NCI-H2171 (cell line): Measurements from ENCODE around the gene PARN.
"Not testable (repeated sequence)": the region's sequence is repeated elsewhere in the genome, so short reads cannot be mapped to it uniquely, and the experiment has no call there.

Experiments
- DNase-seq: peaks from one replicate; lab custom pipeline; 2025; lab: John Stamatoyannopoulos, UW

The PARN gene

DNA sequence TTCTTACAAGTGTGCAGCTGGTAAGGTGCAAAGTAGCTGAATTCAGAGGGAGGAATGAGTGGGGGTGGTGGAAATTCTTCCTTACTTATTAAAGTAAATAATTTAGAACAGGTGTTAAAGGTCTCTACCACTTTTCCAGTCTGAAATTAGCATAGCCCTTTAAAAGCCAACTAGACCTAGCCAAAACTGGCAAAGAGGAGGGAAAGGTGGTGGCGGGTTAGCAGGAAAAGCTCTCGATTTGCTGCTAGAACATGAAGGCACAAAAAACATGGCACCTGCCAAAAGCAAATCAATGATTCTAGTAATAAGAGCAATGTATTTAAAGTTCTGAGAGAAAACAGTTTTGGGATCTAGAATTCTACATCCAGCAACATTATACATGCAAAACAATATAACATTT, 157.7 kb downstream of the PARN start:
- DNase-seq: no peak

DNA sequence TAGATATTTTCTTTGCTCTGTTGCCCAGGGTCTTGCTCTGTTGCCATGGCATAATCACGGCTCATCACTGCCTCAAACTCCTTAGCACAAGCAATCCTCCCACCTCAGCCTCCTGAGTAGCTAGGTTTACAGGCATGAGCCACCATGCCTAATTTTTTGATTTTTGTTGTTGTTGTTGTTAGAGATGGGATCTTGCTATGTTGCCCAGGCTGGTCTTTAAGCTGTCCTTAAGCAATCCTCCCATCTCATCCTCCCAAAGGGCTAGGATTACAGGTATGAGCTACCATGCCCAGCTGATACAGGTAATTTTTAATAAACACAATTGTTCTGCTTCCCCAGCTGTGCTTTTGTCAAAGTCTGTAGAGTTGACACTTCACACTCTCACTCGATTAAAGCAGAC, 159.3 kb downstream of the PARN start:
- DNase-seq: no peak

DNA sequence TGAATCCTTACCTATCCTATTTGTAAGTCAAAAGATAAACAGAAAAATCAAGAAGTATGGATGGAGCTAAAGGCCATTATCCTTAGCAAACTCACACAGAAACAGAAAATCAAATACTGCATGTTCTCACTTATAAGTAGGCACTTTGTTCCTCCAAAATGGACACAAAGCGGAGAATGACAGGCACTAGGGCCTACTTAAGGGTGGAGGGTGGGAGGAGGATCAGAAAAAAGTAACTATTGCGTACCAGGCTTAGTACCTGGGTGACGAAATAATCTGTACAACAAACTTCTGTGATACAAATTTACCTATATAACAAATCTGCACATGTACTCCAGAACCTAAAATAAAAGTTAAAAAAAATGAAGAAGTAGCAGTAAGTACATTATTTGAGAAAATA, 164.3 kb downstream of the PARN start:
- no peak for DNase-seq

DNA sequence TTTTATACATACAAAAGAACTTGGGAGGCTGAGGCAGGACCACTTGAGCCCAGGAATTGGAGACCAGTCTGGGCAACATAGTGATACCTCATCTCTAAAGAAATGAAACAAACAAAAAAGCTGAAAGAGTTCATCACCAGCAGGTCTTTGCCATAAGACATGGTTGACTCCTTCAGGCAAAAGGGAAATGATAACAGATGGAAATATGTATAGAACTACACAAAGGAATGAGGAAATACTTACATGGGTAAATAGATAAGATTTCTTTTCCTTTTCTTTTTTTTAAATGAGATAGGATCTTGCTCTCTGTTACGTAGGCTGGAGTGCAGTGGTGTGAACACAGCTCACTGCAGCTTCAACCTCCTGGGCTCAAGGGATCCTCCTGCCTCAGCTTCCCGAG, 165.3 kb downstream of the PARN start:
- DNase-seq: no peak

DNA sequence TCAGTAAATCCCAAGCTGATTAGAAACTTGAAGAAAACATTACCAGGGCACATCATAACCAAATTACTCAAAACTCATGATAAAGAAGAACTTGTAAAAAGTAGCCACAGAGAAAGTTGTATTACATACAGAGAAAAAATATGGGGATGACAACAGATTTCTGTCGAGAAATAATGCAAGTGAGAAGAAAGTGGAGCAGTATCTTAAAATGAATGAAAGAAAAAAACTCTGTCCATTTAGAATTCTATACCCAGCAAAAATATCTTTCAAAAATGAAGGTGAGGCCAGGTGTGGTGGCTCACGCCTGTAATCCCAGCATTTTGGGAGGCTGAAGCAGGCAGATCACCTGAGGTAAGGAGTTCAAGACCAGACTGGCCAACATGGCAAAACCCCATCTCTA, 165.9 kb downstream of the PARN start:
- DNase-seq: no peak

DNA sequence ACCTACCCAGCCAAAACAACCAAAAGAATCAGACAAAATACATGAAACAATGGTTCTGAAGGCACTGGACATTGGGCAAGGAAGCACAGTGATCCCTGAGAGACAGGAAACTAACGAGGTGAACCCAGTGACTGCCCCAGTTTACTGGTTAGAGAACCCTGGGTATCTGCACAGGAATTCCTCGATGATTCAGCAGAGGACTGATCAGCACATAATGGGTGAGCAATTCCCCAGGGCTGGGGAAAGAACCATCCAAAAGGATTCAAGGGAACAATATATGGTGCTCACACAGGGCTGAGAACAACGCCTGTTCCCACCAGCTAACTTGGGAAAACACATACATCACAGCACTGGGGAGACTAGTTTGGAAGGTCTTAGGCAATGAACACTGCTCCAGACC, 167.2 kb downstream of the PARN start:
- DNase-seq: no peak

DNA sequence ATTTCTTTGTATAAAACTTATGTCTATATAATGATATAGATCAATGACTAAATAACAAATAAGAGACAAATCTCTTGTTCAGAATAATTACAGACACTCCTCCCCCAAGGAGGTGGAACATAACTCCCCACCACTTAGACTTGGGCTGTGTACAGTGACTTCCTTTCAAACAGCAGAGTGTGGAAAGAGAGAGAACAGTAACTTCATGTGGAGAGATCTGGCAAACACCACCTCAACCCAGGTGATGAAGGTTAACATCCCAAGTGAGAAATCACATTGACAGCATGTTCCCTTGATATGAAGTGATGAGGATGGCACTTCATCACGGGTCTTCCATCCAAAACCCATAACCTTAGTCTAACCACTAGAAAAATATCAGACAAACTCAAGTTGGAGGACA, 169.3 kb downstream of the PARN start:
- DNase-seq: no peak

DNA sequence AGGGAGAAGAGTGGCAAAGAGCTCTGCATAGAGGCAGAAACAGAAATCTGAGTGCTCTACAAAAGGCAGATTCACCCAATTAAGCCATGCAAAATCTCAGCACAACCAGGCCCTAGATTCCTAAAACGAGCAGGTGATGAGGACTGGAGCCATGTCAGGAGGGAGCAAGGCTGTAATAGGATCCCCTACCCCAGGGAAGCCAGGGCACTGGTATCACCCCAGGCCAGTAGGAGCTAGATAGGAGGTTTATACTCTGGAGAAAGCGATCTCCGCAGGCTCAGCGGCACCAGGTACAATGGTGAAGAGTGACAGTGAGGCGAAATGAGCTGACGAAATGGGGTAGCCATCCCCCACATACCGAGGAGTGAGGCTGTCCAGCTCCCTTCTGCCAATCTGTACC, 171.5 kb downstream of the PARN start:
- DNase-seq: no peak

DNA sequence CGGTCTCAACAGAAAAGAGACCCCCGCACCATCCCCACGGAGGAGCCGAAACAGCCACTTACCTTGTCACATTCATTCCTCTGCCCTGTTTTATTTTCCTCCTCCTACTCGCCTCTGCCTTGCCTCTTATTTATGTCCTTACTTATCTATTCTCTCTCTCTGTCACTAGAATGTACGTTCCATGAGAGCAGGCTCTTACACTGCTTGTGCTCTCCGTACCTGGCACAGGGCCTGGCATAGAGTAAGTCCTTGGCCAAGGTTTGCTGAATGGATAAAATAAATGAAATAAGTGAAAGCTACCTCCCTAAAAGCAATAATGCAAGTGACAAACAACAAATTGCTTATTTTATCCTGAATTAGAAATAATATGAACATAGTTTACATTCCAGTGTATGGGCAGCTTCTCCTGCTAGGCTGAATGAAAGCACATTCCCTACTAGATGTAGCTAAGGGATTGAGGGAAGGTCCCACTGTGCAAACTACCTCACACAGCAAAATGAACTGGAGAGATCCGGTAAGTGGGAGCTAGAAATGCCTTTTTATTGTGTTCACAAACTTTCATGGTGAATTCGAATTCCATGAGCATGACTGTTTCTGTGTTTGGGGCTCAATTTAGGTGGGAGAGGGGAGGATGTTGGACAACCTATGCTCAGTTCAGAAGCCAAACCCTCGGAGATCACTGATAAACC, 173.1 kb downstream of the PARN start:
- no peak for DNase-seq

DNA sequence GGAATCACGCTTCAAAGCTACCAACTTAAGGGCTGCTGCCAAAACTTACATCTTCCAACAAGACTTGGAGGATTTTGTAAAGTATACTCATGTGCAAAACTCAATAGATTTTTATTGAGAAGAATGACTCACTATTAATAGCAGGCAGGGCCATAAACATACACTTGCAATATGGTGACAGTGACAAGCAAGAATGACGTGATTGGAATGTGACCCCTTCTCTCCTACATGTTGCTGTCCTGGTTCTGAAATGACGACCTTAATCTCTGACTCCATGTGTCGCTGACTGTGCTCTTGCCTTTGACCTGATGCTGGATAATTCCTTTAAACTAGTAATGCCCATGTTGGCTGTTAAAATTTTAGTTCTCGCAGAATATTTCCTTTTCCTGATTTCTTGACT, 174.5 kb downstream of the PARN start:
- DNase-seq: no peak

DNA sequence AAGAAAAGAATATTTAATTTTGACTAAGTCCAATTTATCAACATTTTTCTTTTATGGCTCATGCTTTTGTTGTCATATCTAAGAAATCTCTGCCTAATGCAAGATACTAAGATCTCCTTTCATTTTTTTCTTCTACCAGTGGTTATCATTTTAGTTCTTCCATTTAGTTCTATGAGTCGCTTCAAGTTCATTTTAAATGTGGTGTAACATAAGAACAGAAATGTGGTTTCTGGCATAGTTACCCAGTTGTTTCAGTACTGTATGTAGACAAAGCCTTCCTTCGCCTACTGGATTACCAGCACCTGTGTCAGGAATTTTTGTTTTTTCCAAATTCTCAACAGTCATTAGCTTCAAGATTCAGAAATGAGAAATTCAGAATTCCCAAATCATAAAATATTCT, 175.7 kb downstream of the PARN start:
- DNase-seq: no peak

DNA sequence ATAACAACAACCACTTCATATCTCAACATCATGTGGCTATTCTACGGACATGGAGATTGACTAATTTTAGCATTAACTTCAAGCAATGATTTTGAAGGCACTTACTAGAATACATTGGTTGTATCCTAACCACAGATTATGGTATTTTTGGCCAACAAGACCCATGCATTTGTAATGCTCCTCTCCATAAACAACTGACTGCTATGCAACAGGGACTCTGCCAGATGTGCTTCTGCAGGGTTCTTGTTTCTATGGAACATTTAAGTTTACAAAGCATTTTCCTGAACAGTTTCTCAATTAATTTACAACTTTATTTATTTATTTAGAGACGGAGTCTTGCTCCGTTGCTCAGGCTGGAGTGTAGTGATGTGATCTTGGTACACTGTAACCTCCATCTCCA, 178.0 kb downstream of the PARN start:
- DNase-seq: no peak

DNA sequence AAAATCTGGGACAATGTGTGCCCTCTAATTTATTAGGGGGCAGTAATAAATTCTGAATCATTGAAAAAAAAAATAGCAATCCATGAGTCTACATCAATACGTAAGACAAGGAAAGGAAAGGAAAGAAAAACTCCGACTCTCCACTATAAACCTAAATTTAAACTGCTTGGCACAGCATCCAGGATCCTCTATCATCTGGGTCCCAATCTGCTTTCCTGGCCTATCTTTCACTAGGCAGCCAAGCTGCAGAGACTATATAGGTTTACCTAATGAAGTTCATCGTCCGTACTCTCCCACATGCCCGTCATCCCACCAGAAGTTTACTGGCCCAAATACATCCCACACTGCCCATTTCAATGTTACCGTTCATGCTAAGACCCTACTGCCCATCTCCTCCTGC, 179.2 kb downstream of the PARN start:
- DNase-seq: no peak

DNA sequence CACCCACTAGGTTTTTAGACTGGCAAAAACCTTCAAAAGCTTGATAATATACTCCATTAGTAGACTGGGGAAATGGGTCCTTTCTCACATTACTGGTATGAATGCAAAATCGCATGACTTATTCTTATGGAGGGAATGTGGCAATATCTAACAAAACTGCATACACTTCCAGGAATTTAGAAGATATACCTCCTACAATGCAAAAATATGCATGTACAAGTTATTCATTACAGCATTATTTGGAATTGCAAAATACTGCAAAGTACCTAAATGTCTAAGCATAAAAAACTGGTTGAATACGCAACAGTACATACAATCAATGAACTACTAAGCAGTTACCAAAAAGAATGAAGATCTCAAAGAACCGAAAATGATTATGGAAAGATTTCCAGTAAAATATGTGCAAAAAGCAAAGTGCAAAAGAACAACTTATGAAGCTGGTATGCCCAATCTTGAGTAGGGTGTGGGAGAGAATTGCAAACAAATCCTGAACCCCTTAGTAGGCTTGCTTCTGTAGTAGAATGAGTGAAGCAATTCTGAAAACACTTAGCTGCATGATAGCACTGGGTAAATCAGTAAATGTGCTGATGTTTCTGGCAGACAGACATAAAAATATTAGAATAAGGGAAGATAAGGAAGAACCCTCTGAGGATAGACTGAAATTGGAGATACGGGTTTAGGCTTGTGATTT, 180.1 kb downstream of the PARN start:
- no peak for DNase-seq

DNA sequence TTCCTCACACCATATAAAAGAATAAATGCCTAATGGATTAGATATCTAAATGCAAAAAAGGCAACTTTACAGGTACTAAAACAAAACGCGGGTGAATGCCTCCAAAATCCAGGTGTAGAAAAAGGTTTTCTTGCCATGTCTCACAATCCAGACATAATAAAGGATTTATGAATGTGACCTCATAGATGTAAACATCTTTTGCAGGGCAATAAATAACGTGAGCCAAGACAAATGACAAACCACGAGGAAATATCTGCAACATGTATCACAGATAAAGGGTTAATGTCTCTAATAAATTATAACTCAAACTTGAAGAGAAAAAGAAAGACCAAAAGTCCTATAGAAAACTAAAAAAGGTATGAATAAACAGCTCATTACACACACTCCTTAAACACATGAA, 180.7 kb downstream of the PARN start:
- no peak for DNase-seq

DNA sequence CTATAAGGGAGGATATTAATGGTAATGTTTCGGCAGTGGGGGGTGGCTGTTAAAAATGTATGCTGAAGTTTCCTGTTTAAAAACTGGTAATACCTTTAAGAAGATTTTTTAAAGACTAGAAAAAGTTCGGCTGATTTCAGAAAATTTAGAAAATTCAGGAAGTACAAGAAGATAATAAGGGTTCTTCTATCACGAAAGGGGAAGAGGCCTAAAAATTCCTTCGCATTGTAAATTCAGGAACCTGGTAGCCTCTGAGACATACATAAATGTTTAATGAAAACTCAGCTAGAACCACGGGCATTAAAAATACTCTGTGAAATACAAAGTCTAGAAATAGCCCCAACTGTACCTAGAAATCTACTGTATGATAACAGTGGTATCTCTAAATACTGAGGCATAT, 181.2 kb downstream of the PARN start:
- no peak for DNase-seq

DNA sequence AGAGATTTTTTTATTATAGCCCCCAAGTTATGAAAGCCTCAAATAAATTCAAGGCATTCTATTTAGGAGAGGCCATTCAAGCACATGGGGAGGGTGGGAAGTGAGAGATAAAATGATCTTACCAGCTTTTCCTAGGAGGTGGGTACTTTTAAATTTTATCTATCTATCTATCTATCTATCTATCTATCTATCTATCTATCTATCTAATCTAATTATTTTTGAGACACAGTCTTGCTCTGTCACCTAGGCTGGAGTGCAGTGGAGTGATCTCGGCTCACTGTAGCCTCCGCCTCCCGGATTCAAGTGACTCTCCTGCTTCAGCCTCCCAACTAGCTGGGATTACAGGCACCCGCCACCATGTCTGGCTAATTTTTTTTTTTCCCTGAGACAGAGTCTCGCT, 182.3 kb downstream of the PARN start:
- no peak for DNase-seq

DNA sequence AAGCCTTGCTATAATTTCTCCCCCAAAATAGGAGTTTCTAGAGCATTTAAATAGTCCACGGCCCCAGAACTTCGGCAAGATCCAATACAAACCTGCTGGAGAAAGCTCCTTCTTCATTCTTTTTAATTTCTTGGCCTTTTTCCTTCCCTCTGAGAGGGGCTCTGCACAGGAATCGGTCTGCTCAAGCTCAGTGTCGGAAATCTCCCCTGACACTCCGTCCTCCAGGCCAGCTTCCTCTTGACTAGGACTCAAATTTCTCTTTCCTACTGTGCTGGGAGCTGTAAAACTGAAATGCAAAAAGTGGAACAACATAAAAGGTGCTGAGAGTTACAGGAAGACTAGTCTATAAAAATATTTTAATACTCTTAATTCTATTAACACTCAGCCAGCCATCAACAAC, 183.3 kb downstream of the PARN start:
- no peak for DNase-seq

DNA sequence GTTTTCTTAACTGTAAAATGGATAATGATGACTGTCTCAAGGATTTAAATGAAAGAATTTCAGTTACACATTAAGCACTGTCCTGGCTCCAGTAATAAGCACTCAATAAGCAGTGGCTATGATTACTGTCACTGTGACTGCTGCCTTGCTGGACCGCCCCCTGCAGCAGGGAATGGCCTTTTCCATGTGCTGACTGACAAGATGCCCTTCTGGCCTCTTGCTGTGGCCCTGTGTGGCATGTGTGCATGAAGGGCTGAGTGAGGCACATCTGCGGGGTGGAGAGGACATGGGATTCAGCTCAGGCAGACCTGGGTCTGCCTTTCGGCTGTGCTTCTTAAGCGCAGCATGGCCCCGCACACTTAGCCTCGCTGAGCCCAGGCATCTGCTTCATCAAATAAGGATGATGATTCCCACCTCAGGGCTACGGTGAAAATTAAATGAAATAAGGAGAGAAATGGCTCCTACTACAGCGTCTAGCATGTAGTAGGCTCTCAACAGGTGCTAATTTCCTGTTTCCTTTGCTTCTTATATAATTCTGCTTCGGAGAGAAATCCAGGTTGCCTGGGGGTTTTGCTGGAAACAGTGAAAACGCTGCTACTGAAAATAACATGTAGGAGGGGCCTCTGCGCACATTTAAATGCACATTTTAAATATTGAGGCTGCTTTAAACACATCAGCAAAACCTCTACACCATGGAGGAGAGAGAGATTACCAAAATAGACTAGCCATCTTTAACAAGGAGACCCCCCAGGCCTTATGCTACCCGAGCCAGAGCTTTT, 183.9 kb downstream of the PARN start:
- no peak for DNase-seq

DNA sequence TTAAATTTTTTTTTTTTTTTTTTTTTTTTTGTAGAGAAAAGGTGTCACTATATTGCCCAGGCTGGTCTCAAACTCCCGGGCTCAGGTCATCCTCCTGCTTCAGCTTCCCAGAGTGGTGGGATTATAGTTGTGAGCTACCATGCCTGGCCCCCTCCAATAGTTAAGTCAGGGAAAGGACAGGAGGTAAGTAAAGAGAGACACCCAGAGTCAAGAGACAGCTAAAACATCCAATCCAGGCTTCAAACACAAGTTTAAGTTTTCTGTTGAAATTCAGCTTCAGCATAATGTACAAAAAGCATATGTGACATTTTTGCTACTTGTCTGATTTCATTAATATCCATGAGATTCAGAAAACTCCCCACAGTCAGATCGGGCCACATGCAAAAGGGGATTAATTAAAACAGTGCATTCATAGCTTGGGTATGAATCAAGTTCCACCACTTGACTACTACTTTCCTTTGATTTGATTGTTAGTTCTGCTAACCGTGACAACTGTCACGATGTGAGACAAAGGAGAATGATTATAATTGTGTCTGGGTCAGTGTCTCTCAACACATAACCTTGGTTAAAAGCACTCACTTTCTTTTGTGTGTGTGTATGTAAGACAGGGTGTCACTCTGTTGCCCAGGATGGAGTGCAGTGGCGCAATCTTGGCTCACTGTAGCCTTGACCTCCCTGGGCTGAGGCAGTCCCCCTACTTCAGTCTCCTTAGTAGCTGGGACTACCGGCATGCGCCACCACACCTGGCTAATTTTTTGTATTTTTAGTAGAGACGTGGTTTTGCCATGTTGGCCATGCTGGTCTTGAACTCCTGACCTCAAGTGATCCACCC, 184.9 kb downstream of the PARN start:
- no peak for DNase-seq

DNA sequence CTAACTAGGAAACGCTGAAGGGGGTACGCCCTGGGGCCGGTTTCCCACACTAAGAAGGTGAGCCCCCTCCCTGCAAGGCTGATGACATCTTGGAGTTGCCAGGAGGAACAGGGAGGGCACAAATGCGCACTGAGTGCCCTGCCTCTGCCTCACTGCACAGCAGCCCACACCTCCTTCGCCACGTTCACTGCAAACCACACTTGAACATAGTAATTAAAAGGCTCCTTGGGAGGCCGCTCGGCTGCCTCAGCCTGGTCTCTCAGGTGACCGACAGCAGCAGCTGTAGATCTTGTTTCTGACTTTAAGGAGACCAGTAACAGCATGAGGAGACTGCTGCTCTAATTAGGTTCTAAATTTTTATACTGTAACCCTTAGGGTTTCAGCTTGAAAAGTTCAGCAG, 188.5 kb downstream of the PARN start:
- not testable (repeated sequence) for DNase-seq

DNA sequence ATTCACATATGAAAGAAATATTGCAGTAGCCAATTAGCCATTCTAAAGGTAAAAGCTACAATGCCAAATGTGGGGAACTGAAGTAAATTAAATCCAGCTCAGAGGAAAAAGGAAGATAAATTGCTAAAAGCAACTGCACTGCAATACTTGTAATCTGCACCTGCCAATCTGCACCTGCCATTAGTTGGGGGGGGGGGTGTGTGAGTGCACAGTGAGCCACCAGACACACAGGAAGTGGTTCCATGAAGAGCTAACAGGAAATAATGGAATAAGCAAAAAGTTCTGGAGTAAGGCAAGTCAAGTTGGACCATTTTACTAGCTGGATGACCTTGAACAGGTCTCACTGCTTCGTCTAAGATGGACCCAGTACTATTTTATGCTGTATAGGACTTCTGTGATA, 191.8 kb downstream of the PARN start:
- DNase-seq: no peak
